Measurements from ENCODE around the gene MEF2A.

Gene MEF2A

GRCh38 chr15:99717161-99718009, 151.6 kb downstream of the MEF2A start:
- H3K36me3 ChIP-seq (replicated peaks), result no peaks in the 10 kb centered on the region; the same call in 1 of the 2 replicates
- in situ Hi-C loops (cut with MboI; ENCODE audit: low sequenced_read_pairs), result no loop called here
- H3K9me3 ChIP-seq, result no peaks in the 10 kb centered on the region
- H3K4me3 ChIP-seq, result no peak overlapping the region
- no peaks in the 10 kb centered on the region for H3K27me3 ChIP-seq (ENCODE audit: low read depth)
- H3K4me1 ChIP-seq, result no peaks in the 10 kb centered on the region
- DNase-seq (ENCODE audit: low spot score in 2 of 2), result no peak

- H3K9me3 ChIP-seq, result no peaks in the 10 kb centered on the region
- no peaks in the 10 kb centered on the region for H3K27me3 ChIP-seq (ENCODE audit: low read depth)
- DNase-seq (ENCODE audit: low spot score in 2 of 2), result no peak
- in situ Hi-C loops (cut with MboI; ENCODE audit: low sequenced_read_pairs), result no loop called here
- H3K36me3 ChIP-seq (replicated peaks), result no peaks in the 10 kb centered on the region
- H3K4me1 ChIP-seq, result no peaks in the 10 kb centered on the region
- no peak overlapping the region for H3K4me3 ChIP-seq
Measured at GRCh38 chr15:99718421-99718820, 152.6 kb downstream of the MEF2A start.

GRCh38 chr15:99719096-99719541, 153.3 kb downstream of the MEF2A start:
- Histone ChIP-seq H3K36me3 (replicated peaks) (no peaks in the 10 kb centered on the region), H3K9me3 (no peaks in the 10 kb centered on the region), H3K4me1 (no peaks in the 10 kb centered on the region), H3K27me3 (ENCODE audit: low read depth) (no peaks in the 10 kb centered on the region), H3K4me3 (no peak overlapping the region)
- in situ Hi-C loops (cut with MboI; ENCODE audit: low sequenced_read_pairs), result no loop called here
- DNase-seq (ENCODE audit: low spot score in 2 of 2), result no peak

GRCh38 chr15:99720533-99720932, 154.7 kb downstream of the MEF2A start:
- Histone ChIP-seq H3K9me3 (no peaks in the 10 kb centered on the region), H3K36me3 (replicated peaks) (no peaks in the 10 kb centered on the region), H3K27me3 (ENCODE audit: low read depth) (no peaks in the 10 kb centered on the region), H3K4me3 (no peak overlapping the region), H3K4me1 (no peaks in the 10 kb centered on the region)
- in situ Hi-C loops (cut with MboI; ENCODE audit: low sequenced_read_pairs), result no loop called here
- DNase-seq (ENCODE audit: low spot score in 2 of 2), result no peak

- in situ Hi-C loops (cut with MboI; ENCODE audit: low sequenced_read_pairs), result no loop called here
Measured at GRCh38 chr15:99721104-99721778, 155.5 kb downstream of the MEF2A start.

GRCh38 chr15:99721896-99722295, 156.1 kb downstream of the MEF2A start:
- no peak for DNase-seq (ENCODE audit: low spot score in 2 of 2)
- no peaks in the 10 kb centered on the region for H3K36me3 ChIP-seq (replicated peaks)
- in situ Hi-C loops (cut with MboI; ENCODE audit: low sequenced_read_pairs), result no loop called here
- no peaks in the 10 kb centered on the region for H3K9me3 ChIP-seq
- H3K27me3 ChIP-seq (ENCODE audit: low read depth), result no peaks in the 10 kb centered on the region
- H3K4me3 ChIP-seq, result no peak overlapping the region
- H3K4me1 ChIP-seq, result no peaks in the 10 kb centered on the region

More at GRCh38 chr15:99721104-99721778, 155.5 kb downstream of the MEF2A start:
- Histone ChIP-seq H3K4me3 (no peak overlapping the region), H3K4me1 (no peaks in the 10 kb centered on the region), H3K36me3 (replicated peaks) (no peaks in the 10 kb centered on the region), H3K27me3 (ENCODE audit: low read depth) (no peaks in the 10 kb centered on the region), H3K9me3 (no peaks in the 10 kb centered on the region)
- no peak for DNase-seq (ENCODE audit: low spot score in 2 of 2)

GRCh38 chr15:99722406-99722805, 156.6 kb downstream of the MEF2A start:
- H3K36me3 ChIP-seq (replicated peaks), result no peaks in the 10 kb centered on the region
- in situ Hi-C loops (cut with MboI; ENCODE audit: low sequenced_read_pairs), result no loop called here
- no peaks in the 10 kb centered on the region for H3K4me1 ChIP-seq

GRCh38 chr15:99726333-99726732, 160.5 kb downstream of the MEF2A start:
- DNase-seq (ENCODE audit: low spot score in 2 of 2), result no peak
- Histone ChIP-seq H3K36me3 (replicated peaks) (peaks cover 11% of the 10 kb centered on the region), H3K27me3 (ENCODE audit: low read depth) (no peaks in the 10 kb centered on the region), H3K4me1 (no peaks in the 10 kb centered on the region), H3K4me3 (no peak overlapping the region), H3K9me3 (no peaks in the 10 kb centered on the region)
- in situ Hi-C loops (cut with MboI; ENCODE audit: low sequenced_read_pairs), result no loop called here

More at GRCh38 chr15:99722406-99722805, 156.6 kb downstream of the MEF2A start:
- no peaks in the 10 kb centered on the region for H3K27me3 ChIP-seq (ENCODE audit: low read depth)
- no peaks in the 10 kb centered on the region for H3K9me3 ChIP-seq
- H3K4me3 ChIP-seq, result no peak overlapping the region
- DNase-seq (ENCODE audit: low spot score in 2 of 2), result no peak

- no peak for DNase-seq (ENCODE audit: low spot score in 2 of 2)
- in situ Hi-C loops (cut with MboI; ENCODE audit: low sequenced_read_pairs), result no loop called here
- no peaks in the 10 kb centered on the region for H3K9me3 ChIP-seq
- H3K27me3 ChIP-seq (ENCODE audit: low read depth), result no peaks in the 10 kb centered on the region
- peaks cover 11% of the 10 kb centered on the region for H3K36me3 ChIP-seq (replicated peaks)
- H3K4me3 ChIP-seq, result no peak overlapping the region
- H3K4me1 ChIP-seq, result peaks cover 5% of the 10 kb centered on the region
Measured at GRCh38 chr15:99727330-99727729, 161.5 kb downstream of the MEF2A start.

GRCh38 chr15:99727733-99728132, 161.9 kb downstream of the MEF2A start:
- Histone ChIP-seq H3K27me3 (ENCODE audit: low read depth) (no peaks in the 10 kb centered on the region), H3K36me3 (replicated peaks) (peaks cover 11% of the 10 kb centered on the region), H3K4me3 (no peak overlapping the region), H3K9me3 (no peaks in the 10 kb centered on the region), H3K4me1 (peaks cover 6% of the 10 kb centered on the region)
- DNase-seq (ENCODE audit: low spot score in 2 of 2), result no peak
- in situ Hi-C loops (cut with MboI; ENCODE audit: low sequenced_read_pairs), result no loop called here

- Histone ChIP-seq H3K36me3 (replicated peaks) (peaks cover 11% of the 10 kb centered on the region), H3K4me1 (peaks cover 9% of the 10 kb centered on the region), H3K9me3 (no peaks in the 10 kb centered on the region), H3K4me3 (no peak overlapping the region), H3K27me3 (ENCODE audit: low read depth) (no peaks in the 10 kb centered on the region)
- in situ Hi-C loops (cut with MboI; ENCODE audit: low sequenced_read_pairs), result no loop called here
- no peak for DNase-seq (ENCODE audit: low spot score in 2 of 2)
Measured at GRCh38 chr15:99728916-99729315, 163.1 kb downstream of the MEF2A start.

- Histone ChIP-seq H3K4me3 (no peak overlapping the region), H3K27me3 (ENCODE audit: low read depth) (no peaks in the 10 kb centered on the region), H3K9me3 (no peaks in the 10 kb centered on the region), H3K4me1 (peaks cover 10% of the 10 kb centered on the region), H3K36me3 (replicated peaks) (peaks cover 11% of the 10 kb centered on the region)
- in situ Hi-C loops (cut with MboI; ENCODE audit: low sequenced_read_pairs), result no loop called here
- DNase-seq (ENCODE audit: low spot score in 2 of 2), result no peak
Measured at GRCh38 chr15:99729327-99729726, 163.5 kb downstream of the MEF2A start.

GRCh38 chr15:99729920-99730319, 164.1 kb downstream of the MEF2A start:
- H3K9me3 ChIP-seq, result no peaks in the 10 kb centered on the region
- H3K4me1 ChIP-seq, result peaks cover 10% of the 10 kb centered on the region
- H3K4me3 ChIP-seq, result no peak overlapping the region
- H3K36me3 ChIP-seq (replicated peaks), result peaks cover 11% of the 10 kb centered on the region
- no peaks in the 10 kb centered on the region for H3K27me3 ChIP-seq (ENCODE audit: low read depth)
- DNase-seq (ENCODE audit: low spot score in 2 of 2), result no peak
- in situ Hi-C loops (cut with MboI; ENCODE audit: low sequenced_read_pairs), result no loop called here
